Activated naive CD4-positive, alpha-beta T cell treated with anti-CD3 and anti-CD28 coated beads, Interleukin-2, amount 50 U/mL, for 16 hours (primary cell): Measurements from ENCODE around the gene CDKL5.
A peak's percentile ranks its signal among the peaks of the same experiment; 100 is the strongest.

Source experiments
- DNase-seq: peaks from one replicate; pipeline ENCODE4 v3.0.0-alpha.2; 2020

The CDKL5 gene

DNA sequence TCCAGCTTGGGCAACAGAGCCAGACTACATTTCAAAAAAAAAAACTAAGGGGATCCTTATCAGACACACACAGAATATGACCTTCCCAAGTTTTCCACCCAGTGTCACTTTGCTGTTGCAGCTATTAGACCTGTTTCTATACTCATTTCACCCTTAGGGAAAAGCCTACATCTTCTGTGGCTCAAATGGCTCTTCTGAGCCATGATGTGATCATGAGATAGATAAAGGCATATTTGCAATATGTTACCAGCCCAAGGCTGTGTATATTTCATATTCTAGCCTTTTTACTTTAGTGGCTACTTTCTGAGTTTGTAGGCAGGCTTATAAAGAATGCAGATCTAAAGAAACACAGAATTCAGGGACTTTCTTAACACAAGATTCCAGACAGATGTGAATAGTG lies 227.2 kb downstream of the CDKL5 start:
- no peak for DNase-seq

DNA sequence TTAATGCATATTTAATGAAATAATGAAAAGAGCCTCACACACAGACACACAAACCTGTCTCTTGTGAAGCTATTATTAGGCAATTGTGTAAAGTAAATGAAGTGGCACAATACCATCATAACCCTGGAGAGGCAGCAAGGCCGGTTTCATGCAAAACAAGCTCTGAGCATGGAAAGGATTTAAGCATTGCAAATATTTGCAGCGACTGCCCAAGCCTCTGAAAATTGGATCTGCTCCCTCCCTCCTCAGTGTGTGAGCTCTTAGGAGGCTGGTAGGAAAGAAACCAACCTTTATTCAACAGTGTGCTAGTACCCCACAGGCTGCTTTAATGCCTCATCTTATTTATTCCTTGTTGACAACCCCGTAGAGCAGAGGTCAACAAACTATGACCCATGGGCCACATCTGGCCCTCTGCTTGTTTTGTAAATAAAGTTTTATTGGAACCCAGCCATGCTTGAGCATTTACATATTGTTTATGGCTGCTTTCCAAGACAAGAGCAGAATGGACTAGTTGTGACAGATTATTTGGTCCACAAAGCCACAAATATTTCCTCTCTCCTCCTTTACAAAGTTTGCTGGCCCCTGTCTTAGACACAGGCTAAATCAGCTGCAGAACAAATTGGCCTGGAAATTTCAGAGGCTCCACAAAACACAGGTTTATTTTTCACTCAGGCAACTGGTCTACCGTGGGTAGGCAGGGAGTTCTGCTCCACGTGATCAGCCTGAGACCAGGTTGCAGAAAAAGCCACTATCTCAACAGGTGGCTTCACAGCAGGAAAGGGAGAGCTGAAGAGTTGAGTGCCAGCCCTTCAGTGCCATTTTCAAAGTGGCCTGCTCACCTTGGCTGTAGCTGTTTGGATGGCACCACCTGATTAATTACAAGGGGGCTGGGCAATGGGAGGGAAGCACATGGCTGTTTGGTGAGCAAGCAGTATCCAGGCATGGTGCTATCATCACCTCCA lies 229.7 kb downstream of the CDKL5 start:
- no peak for DNase-seq

DNA sequence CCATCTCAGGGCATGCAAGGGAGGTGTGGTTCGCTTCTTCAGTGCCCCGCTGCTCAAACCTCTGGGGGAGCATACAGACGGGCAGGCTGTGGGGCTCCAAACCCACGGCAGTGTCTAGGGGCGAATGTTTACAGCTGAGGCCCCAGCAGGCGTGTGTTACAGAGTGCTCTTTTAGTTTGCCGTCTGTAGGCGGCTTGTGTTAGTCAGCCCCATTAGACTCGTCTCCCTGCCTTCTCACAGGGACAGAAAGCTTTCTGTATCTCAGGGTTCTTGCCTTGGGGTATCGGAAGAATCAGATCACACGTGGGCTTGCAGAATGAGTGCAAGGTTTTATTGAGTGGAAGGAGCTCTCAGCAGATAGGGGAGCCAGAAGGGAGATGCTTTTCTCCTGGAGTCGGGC lies 235.9 kb downstream of the CDKL5 start:
- DNase-seq, result no peak

DNA sequence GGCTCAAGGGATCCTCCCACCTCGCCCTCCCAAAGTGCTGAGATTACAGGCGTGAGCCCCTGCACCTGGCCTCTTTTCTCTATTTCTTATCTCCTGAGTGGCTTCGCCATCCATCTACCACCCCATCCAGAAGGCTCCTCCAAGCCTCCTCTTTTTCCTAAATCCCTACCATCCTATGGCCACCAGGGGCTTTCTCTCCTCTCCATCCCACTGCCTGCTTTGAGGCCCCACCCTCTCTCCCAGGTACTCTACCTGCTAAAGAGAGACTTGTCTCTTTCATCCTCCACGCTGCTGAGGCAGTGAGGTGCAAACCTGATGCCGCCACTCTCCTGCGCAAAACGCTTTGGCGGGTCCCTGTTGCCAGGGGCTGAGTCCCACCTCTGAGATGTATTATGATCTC lies 239.5 kb downstream of the CDKL5 start:
- no peak for DNase-seq

DNA sequence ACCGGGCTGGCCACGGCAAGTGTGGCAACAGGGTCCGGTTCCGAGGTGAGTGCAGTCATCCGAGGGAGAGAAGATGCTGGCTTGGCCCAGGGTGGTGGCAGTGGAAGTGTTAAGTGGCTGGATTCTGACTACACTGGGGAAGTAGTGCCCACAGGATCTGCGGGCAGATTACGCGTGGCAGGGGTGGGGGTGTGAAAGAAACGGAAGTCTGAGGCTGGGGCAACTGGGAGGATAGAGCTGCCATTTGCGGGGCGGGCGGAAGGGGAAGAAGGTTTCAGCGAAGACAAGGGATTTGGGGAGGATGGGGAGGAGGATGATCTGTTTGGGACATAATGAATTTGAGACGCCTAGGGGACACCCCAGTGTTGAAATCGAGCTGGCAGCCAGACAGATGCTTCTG lies 241.2 kb downstream of the CDKL5 start:
- no peak for DNase-seq

DNA sequence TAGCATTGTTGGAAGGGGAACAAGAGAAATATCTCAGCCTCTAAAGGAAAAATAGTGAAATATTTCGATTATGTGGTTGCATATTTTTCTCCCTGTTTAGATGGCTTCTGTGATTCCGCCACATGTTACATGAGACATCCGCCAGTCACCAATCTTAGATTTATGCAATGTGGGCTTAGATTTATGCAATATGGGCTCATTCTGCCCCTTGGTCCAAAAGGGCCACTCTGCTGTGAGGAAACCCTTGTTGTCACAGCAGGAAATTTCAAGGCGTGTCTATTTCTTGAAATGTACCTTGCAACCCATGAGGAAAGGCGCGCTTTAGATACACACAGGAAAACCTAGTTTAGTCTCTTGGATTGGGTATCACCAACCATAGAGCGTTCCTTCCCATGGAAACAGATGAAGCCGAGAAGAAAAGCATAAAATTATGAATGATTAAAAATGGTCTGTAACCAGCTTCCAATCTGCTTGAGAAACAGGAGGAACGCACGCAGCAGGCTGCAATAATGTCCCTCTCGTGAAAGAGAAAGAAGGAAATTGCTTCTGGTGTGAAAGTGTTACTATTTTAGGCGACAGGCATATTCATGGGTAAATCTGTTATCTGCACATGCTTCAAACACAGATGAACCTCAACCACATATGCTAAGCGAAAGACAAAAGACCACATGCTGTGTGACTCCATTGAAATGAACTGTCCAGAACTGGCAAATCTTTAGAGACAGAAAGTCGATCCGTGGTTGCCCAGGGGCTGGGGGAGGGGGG lies 242.8 kb downstream of the CDKL5 start:
- DNase-seq, result no peak

DNA sequence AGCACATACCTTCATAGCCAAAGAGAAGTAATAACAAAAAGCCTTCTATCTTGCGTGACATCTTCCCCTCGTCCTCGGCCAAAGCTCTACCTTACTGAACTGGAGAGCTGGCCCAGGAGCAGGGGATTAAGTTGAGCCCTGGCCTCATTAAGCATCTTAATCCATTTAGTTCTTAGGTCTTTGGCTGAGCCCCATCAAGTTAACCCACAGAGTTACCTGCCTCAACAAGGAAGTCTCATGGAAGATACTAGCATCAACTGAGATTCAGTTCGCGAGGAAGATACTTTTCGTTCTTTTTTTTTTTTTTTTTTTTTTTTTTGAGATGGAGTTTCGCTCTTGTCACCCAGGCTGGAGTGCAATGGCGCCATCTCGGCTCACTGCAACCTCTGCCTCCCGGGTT lies 246.6 kb downstream of the CDKL5 start, which contains the start of gene RS1:
Gene RS1 (minus strand): TSS at position 101 of the 400 bp plus-strand sequence. CDS start 40 bp downstream, at position 61.
- DNase-seq, result no peak

DNA sequence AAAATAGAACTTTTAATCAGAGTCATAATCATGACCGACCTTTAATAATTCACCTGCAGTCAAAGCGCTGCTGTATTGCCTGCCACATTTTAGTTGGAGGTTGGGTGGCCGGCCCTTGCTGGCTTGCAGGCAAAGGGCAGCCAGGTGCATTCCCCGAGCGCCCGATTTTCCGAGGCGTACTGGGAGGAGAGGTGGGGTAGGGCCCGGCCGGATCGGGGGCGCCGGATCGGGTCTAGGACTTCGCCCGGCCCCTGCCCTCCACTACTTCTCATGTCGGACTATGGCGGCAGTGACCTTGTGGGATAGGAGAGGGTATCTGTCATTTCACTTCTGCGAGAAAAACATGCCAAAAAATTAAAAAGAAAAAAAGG lies 249.0 kb downstream of the CDKL5 start:
- peak; percentile 11 for DNase-seq

DNA sequence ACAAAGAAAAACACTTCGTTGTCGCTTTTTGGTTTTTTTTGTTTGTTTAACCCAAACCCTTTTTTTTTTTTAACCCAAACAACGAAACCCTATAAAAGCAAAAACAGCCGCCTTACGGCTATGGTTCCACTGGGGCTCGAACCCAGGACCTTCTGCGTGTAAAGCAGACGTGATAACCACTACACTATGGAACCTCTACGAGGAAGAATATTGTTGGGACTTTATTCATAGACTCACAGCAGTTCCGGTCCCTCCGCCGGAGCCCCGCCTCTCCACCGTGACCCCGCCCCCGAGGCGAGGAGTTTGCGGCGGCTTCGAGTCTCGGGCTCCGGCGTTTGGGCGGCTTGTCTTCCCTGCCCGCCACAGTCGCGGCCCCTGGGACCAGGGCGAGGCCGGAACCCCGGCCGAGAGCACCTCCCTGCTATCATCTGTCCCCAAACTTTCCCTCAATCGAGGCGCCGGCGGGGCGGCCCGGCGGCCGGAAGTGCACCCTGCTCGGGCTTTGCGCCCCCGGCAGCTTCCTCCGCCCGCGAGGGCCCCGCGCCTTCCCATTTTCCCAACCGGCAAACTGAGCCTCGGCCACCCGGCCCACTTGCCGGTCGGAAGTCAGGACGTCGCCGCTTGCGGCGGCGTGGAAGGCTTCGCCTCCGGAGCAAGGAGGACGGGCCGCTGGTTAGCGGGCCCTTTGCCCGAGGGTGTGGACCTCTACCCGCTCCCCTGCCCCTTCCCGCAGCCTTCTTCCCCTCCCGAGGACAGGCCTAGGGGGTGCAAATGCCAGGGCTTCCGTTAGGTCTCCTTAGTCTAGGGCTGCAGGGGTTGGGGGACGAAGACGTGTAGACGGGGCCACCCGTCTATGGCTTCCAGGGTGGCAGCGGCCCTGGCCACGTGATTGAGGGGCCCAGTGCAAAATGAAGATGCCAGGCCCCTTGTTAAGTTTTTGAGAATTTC lies 249.7 kb downstream of the CDKL5 start:
- peak; percentile 74 for DNase-seq

DNA sequence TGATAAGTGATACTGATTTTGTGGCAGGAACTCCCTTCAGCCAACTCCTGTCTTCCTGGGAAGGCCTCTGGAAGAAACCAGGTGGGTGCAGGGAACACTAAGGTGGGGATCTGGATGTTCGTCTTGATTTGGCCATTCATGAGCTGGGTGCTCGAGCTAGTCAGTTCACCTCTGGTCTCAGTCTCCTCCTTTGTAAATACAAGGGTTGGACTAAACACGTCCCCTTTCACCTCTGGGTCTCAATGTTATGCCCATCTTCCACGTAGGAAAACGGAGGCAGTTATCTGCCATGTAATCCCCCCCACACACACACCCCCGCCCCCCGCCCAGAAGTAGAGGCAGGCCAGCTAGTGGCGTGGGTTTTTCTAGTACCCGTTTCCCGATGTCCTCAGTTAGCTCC lies 250.6 kb downstream of the CDKL5 start:
- no peak for DNase-seq

DNA sequence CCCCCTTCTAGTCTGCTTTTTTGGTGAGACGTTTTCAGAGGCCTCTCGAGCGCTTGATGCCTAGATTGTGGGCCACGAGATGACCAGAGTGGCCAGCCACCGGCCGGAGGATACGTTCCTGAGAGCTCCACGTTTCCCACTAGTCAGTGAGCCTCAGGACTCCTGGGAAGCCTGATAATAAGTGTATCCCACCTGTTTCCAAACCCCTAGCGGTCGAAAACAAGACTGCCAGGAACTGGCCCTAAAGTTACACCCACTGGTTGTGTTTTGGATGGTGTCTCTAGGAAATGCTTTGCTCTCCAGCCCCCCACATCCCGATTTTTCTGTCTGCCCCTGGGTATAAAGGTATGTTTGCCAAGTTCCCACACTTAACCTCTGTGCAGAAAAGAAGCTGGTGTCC lies 251.1 kb downstream of the CDKL5 start:
- DNase-seq, result no peak

DNA sequence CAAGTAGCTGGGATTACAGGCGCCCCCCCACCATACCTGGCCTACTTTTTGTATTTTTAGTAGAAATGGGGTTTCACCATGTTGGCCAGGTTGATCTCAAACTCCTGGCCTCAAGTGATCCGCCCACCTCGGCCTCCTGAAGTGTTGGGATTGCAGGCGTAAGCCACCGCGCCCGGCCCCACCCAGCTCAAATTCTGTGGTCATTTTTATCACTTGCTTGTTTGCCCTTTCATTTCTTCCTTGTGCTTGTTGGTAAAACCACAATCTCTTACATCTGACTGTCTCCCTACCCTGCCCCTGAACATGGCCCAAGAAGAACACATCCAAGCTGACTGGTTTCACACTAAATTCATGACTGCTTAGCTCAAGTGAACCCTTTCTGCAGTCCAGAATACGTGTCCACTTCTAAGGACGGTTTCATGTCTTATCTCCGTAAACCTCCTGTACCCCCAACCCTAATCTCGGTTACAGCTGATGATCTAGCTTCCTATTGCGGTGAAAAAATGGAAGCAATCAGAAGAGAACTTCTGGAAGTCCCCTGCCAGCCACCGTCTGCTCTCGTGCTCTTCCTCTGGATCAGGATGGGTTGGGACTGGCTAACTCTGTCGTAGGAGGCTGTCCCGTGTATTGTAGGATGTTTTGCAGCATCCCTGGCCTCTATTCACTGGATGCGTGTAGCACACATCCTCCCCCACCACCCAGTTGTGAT lies 251.9 kb downstream of the CDKL5 start:
- no peak for DNase-seq

DNA sequence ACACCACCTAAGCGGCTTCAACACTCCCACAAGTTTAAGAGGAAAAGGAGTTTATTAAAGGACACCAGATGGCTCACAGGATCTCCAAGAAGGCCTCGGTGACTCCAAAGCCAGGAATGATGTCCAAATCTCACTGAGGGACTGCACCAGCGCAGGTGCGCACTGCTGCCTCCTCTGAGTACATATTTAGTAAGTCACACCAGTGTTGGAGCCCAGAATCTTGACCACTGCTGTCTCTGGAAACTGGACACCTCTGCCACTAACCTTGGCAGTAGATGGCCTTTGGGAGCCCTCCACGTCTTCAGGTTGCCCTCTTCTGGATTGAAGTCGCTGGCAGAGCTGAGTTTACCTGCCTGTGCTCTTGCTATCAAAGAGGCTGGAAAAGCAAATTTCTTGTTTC lies 256.6 kb downstream of the CDKL5 start:
- DNase-seq, result no peak

DNA sequence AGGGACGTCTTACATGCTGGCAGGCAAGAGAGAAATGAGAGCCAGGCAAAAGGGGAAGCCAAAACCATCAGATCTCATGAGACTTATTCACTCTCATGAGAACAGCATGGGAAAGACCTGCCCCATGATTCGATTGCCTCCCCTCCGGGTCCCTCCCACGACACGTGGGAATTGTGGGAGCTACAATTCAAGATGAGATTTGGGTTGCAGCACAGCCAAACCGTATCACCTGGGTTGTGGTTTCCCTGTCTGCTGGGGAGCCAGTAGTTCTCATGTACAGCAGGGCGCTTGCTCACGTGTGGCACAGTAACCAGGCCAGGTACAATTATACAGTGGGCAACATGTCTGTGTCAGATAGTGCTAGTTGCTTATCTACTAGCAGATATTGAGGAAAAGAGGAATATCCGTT lies 257.6 kb downstream of the CDKL5 start:
- DNase-seq, result no peak

DNA sequence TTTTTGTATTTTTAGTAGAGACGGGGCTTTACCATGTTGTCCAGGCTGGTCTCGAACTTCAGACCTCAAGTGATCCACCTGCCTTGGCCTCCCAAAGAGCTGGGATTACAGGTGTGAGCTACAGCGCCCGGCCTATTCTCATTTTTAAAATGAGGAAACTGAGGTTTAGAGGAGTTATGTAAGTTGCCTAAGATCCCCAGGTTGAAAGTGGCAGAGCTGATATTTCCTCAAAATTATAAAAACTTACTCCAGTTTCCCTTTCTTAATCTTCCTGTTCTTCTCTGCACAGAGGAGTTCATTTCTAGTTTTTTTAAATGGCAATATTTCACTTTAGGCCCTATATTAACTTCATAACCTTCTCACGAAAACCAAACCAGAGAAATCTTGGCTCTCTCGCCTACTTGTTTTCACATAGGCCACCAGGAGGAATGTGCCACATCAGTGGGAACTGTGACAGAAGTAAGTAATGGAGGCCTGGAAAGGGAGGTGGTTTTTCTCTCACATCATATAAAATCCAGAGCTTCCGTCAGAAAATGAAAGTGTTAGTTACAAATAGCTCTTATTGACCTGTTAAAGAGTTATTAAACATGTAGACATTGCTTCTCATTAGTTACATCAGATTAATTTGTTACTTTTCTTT lies 262.6 kb downstream of the CDKL5 start:
- DNase-seq, result no peak

DNA sequence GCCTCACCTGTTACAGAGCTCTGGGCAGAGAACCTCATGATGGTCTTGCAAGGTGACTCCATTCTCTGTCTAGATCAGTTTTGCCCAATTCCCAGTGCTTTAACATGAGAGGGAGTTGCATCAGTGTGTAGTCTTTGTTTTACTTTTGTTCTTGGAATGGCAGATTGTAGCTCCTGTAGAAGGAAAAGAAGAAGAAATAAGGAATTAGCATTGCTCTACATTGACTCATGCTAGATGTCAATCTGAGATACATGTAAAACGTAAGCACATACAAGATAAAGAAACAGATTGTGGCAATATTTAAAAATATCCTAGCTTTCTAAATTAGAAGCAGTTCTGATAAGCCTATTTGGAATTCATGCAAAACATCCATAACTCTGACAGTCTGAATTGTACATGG lies 266.0 kb downstream of the CDKL5 start:
- DNase-seq, result no peak

DNA sequence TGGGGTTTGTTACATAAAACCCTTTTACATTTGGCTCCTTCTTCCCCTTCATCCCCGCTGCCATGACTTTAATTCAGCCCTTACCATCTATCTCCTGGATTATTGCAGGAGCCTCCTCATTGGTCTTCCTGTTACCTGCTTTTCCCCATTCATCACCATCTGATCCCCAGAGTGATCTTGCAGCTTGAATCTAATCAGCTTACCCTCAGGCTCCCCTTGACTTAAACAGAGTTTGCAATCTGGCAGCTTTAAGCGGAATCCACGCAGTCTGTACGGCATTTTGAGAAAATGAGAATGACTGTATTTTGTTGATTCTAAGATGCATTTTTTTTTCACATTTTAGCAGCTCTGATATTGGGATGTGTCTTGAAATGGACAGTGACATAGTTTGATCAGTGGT lies 267.1 kb downstream of the CDKL5 start:
- DNase-seq, result no peak

DNA sequence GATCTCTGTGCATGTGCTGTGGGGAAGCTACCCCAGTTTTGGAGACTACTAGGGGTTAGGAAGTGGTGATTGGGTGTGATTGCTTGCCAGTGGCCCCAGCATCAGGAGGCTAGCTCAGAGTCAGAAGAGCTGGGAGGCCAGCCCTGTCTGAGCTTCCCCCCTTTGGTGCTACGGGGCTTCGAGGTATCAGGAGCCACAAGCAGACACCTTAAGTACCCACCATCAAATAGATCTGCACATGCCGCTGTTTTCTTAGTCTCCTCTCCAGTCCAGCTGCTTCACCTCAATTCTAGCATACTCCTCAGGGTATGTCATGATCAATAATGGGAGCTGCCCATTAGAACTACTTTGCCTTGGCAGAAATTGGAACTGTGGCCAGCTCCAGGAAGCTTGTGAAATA lies 271.2 kb downstream of the CDKL5 start:
- DNase-seq, result no peak

DNA sequence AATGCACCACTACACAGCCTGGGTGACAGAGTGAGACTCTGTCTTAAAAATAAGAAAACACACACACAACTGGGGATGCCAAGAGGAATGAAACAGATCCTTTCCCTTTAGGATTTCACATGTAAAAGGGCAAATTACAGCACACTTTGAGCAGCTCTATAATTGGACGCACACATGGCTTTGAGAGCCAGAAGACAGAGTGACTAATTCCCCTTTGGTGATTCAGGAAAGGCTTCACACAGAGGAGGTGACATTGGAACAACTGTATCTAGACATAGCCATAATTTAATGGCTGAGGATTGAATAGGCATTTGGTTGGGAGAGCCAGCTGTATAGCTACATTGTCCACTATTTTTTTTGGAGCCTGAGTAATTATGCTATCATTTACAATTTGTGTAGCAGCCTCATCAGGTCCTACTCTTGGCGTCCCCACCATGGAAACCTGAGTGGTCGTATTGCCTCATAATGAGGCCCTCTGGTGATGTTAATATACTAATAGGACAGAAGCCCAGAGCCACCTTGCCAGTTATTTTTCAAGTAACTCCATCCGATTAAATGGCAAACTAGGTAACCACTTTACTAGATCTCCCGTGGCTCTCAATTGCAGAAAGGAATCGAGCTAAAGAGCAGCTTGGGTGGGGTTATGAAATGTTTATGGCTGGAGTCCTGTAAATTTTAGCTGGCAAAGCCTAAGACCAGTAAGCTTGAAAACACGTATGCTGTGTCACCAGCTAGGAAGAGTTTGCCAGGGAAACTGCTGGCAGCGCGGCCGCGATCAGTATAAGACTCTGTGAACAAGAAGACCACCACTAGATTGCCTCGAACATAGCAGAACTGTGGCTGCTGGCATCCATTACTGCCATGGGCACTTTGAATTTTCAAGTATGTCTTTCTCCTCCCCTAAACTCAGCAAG lies 273.6 kb downstream of the CDKL5 start:
- DNase-seq, result no peak

DNA sequence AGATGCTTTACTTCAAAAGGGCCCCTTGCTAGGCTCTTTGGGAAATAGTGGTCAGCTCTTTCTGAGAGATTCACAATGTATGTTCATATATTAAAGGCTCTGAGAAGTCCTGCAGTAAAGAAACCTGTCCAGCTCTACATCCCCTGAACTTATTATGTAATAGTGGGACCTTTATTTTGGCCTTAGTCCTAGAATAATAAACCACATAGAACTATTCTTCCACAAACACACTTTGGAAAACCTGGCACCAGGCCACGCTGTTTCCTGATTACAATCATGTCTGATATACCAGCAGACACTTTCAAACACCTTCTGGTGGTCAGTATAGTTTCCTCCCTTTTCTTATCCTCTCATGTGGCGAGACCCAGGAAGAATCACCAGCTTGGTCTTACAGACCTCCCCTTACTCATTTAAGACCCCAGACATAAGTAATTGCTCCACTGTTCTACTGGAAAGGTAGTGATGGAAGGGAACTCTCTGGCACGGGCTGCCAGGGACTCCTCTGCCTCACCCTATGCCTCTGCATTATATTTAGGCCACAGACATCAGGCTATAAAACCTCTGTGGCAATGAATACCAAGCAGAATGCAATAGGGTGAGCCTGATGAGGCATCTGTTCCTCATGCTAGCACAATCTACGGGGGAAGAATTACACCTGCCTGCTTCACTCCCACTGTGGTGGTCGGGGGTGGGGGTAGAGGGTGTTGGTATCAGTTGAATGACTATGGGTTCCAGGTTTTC lies 276.4 kb downstream of the CDKL5 start:
- no peak for DNase-seq
